GM18868 (cell line): ENCODE data around the gene EHMT2.
"Not testable (repeated sequence)": the region's sequence is repeated elsewhere in the genome, so short reads cannot be mapped to it uniquely, and the experiment has no call there.

ENCODE experiments used
- ATAC-seq: cut with Tn5 transposase; IDR thresholded peaks from one replicate; pipeline ENCODE4 v1.9.1; 2021; ENCODE audit warnings: mild to moderate bottlenecking, moderate library complexity; ENCODE audit not compliant: unreplicated experiment

Gene EHMT2

GRCh38 chr6:31844507-31844906 lies 53.0 kb downstream of the EHMT2 start:
- ATAC-seq, result no peak

GRCh38 chr6:31842053-31842452 lies 55.4 kb downstream of the EHMT2 start:
- no peak for ATAC-seq

- not testable (repeated sequence) for ATAC-seq
Measured at GRCh38 chr6:31839779-31840126, 57.7 kb downstream of the EHMT2 start.

DNA sequence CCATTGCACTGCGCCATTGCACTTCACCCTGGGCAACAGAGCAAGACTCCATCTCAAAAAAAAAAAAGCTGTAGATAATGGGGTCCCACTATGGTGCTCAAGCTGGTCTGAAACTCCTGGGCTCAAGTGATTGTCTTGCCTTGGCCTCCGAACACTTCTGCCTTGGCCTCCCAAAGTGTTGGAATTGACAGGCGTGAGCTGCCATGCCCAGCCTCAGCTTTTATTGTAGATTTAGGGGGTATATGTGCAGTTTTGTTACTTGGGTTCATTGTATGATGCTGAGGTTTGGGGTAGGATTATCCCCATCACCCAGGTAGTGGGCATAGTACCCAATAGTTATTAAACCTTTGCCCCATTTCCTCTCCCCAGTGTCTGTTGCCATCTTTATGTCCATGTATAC lies 58.5 kb downstream of the EHMT2 start:
- ATAC-seq, result no peak

- not testable (repeated sequence) for ATAC-seq
Measured at GRCh38 chr6:31838114-31838553, 59.4 kb downstream of the EHMT2 start.

GRCh38 chr6:31837369-31838113 lies 60.0 kb downstream of the EHMT2 start:
- ATAC-seq, result no peak

GRCh38 chr6:31836474-31837368 lies 60.8 kb downstream of the EHMT2 start:
- ATAC-seq, result no peak

- no peak for ATAC-seq
Measured at GRCh38 chr6:31836047-31836473, 61.4 kb downstream of the EHMT2 start.

- no peak for ATAC-seq
Measured at GRCh38 chr6:31834367-31835250, 62.9 kb downstream of the EHMT2 start.

GRCh38 chr6:31831350-31832215 lies 65.9 kb downstream of the EHMT2 start:
- no peak for ATAC-seq

GRCh38 chr6:31830886-31831335 lies 66.6 kb downstream of the EHMT2 start:
- no peak for ATAC-seq
